H9 (cell line): ENCODE data around the gene SSTR4. TPM values are rescaled to one million over a fixed set of nuclear protein-coding genes. Genes with fewer than 3 reads are reported as not detected.

Experiments used
- DNase-seq: peaks from one replicate; pipeline ENCODE4 v3.0.0-alpha.2; 2017
- H2AFZ ChIP-seq: one replicate; pipeline ENCODE4 v1.6.1; 2013; ENCODE audit warnings: mild to moderate bottlenecking, low read length, control low read depth, moderate library complexity
- H2AK5ac ChIP-seq: 2 replicates; pipeline ENCODE4 v1.6.1; 2013; ENCODE audit warnings: low read length, control low read depth, mixed read lengths; ENCODE audit not compliant: insufficient read length
- H2BK120ac ChIP-seq: one replicate; pipeline ENCODE4 v1.6.1; 2013; ENCODE audit warnings: low read depth, mild to moderate bottlenecking, low read length, control low read depth, inconsistent platforms; ENCODE audit not compliant: poor library complexity, severe bottlenecking
- H2BK12ac ChIP-seq: 2 replicates; pipeline ENCODE4 v1.6.1; 2013; ENCODE audit warnings: low read length, control low read depth, mixed read lengths, low read depth; ENCODE audit not compliant: insufficient read length
- H2BK15ac ChIP-seq: 2 replicates; pipeline ENCODE4 v1.6.1; 2013; ENCODE audit warnings: low read depth, low read length, control low read depth
- H2BK20ac ChIP-seq: one replicate; pipeline ENCODE4 v1.6.1; 2013; ENCODE audit warnings: low read depth, mild to moderate bottlenecking, low read length, control low read depth, inconsistent platforms; ENCODE audit not compliant: poor library complexity, severe bottlenecking
- H2BK5ac ChIP-seq: 2 replicates; pipeline ENCODE4 v1.6.1; 2013; ENCODE audit warnings: low read length, control low read depth, mixed read lengths; ENCODE audit not compliant: insufficient read length
- H3K14ac ChIP-seq: 2 replicates; pipeline ENCODE4 v1.6.1; 2013; ENCODE audit warnings: low read length, control low read depth; ENCODE audit not compliant: insufficient read depth
- H3K18ac ChIP-seq: 2 replicates; pipeline ENCODE4 v1.6.1; 2013; ENCODE audit warnings: low read depth, mild to moderate bottlenecking, mixed read lengths, low read length, control low read depth; ENCODE audit not compliant: insufficient read length
- H3K23ac ChIP-seq: 2 replicates; pipeline ENCODE4 v1.6.1; 2013; ENCODE audit warnings: low read length, control low read depth, mixed read lengths, low read depth; ENCODE audit not compliant: insufficient read length
- H3K23me2 ChIP-seq: 2 replicates; pipeline ENCODE4 v1.6.1; 2013; ENCODE audit warnings: low read depth, mild to moderate bottlenecking, mixed read lengths, low read length, control low read depth; ENCODE audit not compliant: insufficient read length, poor library complexity, severe bottlenecking
- H3K27ac ChIP-seq: 2 replicates; pipeline ENCODE4 v1.5.1; 2013; ENCODE audit warnings: low read length, control low read depth, mixed read lengths, low read depth; ENCODE audit not compliant: insufficient read length
- H3K27me3 ChIP-seq: 2 replicates; pipeline ENCODE4 v1.6.1; 2013; ENCODE audit warnings: low read length, control low read depth, inconsistent platforms; ENCODE audit not compliant: insufficient read depth
- H3K4ac ChIP-seq: 2 replicates; pipeline ENCODE4 v1.6.1; 2013; ENCODE audit warnings: low read depth, mild to moderate bottlenecking, control low read depth, inconsistent platforms, low read length, moderate library complexity
- H3K4me1 ChIP-seq: 2 replicates; pipeline ENCODE4 v1.6.1; 2013; ENCODE audit warnings: low read length, control low read depth, inconsistent platforms; ENCODE audit not compliant: insufficient read depth
- H3K4me2 ChIP-seq: 2 replicates; pipeline ENCODE4 v1.6.1; 2013; ENCODE audit warnings: low read length, control low read depth, mixed read lengths; ENCODE audit not compliant: insufficient read length, insufficient read depth
- H3K56ac ChIP-seq: 2 replicates; pipeline ENCODE4 v1.6.1; 2013; ENCODE audit warnings: low read depth, mild to moderate bottlenecking, mixed read lengths, low read length, control low read depth; ENCODE audit not compliant: insufficient read length
- H3K79me1 ChIP-seq: 2 replicates; pipeline ENCODE4 v1.6.1; 2013; ENCODE audit warnings: low read depth, mild to moderate bottlenecking, moderate library complexity, low read length, control low read depth, inconsistent platforms; ENCODE audit not compliant: insufficient read depth, poor library complexity, severe bottlenecking
- H3K79me2 ChIP-seq: 2 replicates; pipeline ENCODE4 v1.6.1; 2013; ENCODE audit warnings: low read length, control low read depth, inconsistent platforms; ENCODE audit not compliant: insufficient read depth
- H3K9ac ChIP-seq: 2 replicates; pipeline ENCODE4 v1.6.1; 2013; ENCODE audit warnings: low read length, control low read depth, mixed read lengths; ENCODE audit not compliant: insufficient read length; ENCODE audit errors: extremely low read depth
- H3K9me3 ChIP-seq: one replicate; pipeline ENCODE4 v1.6.1; 2013; ENCODE audit warnings: low read depth, low read length, inconsistent platforms; ENCODE audit not compliant: control insufficient read depth
- H3T11ph ChIP-seq: one replicate; pipeline ENCODE4 v1.6.1; 2013; ENCODE audit warnings: mild to moderate bottlenecking, low read length, control low read depth, inconsistent platforms
- H4K20me1 ChIP-seq: one replicate; pipeline ENCODE4 v1.6.1; 2013; ENCODE audit not compliant: control insufficient read depth, insufficient read length, insufficient read depth
- H4K5ac ChIP-seq: 2 replicates; pipeline ENCODE4 v1.6.1; 2013; ENCODE audit warnings: low read depth, mild to moderate bottlenecking, mixed read lengths, low read length, control low read depth; ENCODE audit not compliant: insufficient read length
- H4K8ac ChIP-seq: replicated peaks from 2 replicates; pipeline ENCODE4 v1.6.1; 2013; ENCODE audit warnings: low read length, control low read depth, mixed read lengths, low read depth; ENCODE audit not compliant: insufficient read length
- H4K91ac ChIP-seq: 2 replicates; pipeline ENCODE4 v1.6.1; 2013; ENCODE audit warnings: low read depth, mild to moderate bottlenecking, moderate library complexity, mixed read lengths, low read length, control low read depth; ENCODE audit not compliant: insufficient read length
- H3K27ac Mint-ChIP-seq, 3 experiments: 2 replicates in 2 of 3; 3 replicates in 1 of 3; pipeline ENCODE4 v1.8.0; 2020 to 2021; ENCODE audit warnings: mixed read lengths in 3 of 3, mild to moderate bottlenecking in 1 of 3, moderate library complexity in 1 of 3
- H3K27me3 Mint-ChIP-seq: 2 replicates; pipeline ENCODE4 v1.8.0; 2021; ENCODE audit warnings: low read depth, mild to moderate bottlenecking, moderate library complexity, mixed read lengths
- H3K36me3 Mint-ChIP-seq, 3 experiments: 2 replicates in 2 of 3; 3 replicates in 1 of 3; pipeline ENCODE4 v1.8.0; 2020 to 2021; ENCODE audit warnings: low read depth in 3 of 3, mixed read lengths in 3 of 3; ENCODE audit not compliant: insufficient read depth in 1 of 3
- H3K4me1 Mint-ChIP-seq, 2 experiments: 2 replicates each; pipeline ENCODE4 v1.8.0; 2020; ENCODE audit warnings: mixed read lengths in 2 of 2
- H3K4me3 Mint-ChIP-seq, 2 experiments: 2 replicates in 1 of 2; 3 replicates in 1 of 2; pipeline ENCODE4 v1.8.0; 2020 to 2021; ENCODE audit warnings: mild to moderate bottlenecking in 2 of 2, mixed read lengths in 2 of 2, moderate library complexity in 1 of 2
- H3K9me3 Mint-ChIP-seq, 2 experiments: 2 replicates in 1 of 2; 3 replicates in 1 of 2; pipeline ENCODE4 v1.8.0; 2020; ENCODE audit warnings: mild to moderate bottlenecking in 2 of 2, mixed read lengths in 2 of 2, moderate library complexity in 1 of 2
- WGBS: extraction: QIAGEN DNeasy Blood & Tissue Kit; methylation state at CpG from one replicate; pipeline ENCODE4 v1.1.7; 2013; ENCODE audit warnings: missing lambda C conversion rate, low lambda C conversion rate, mixed read lengths; ENCODE audit not compliant: insufficient read length; ENCODE audit errors: extremely low coverage; 5-methylcytosine and 5-hydroxymethylcytosine counted together
- total RNA-seq: library from RNA; stranded (reverse); gene quantifications from 2 replicates; pipeline ENCODE4 v1.2.1, GENCODE V29; 2021
- TF ChIP-seq, protein P1 (sequence below): fragments of 200-600 bp; sonication (generic); conservative IDR thresholded peaks from 3 replicates; pipeline ENCODE4 v1.8.0; 2021; ENCODE audit warnings: antibody characterized with exemption, mild to moderate bottlenecking

Gene SSTR4
- total RNA-seq, 1 experiment from 2014 or later: not detected

DNA sequence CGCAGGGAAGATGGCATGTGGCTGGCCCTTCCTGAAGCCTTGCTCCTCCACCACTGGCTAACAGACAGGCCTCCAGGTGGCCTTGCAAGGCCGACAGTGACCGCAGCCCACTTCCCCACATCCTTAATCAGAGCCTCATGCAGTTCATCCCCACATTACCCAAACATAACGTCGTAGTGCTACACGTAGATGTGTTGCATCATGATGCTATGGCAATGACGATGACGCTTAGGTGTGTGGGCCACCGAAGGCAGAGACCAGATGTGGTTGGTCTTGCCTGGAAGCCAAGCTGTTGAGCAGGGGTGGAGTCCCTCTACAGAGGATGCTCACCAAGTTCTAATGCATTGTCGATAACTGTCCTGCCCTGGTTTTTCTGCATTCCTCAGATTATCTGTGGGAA, 45.4 kb downstream of the SSTR4 start:
- H2AFZ ChIP-seq: no peak overlapping the region
- no peak overlapping the region for H4K5ac ChIP-seq
- no peak overlapping the region for H3K4me2 ChIP-seq
- H3K23me2 ChIP-seq: no peaks in the 10 kb centered on the region
- H3T11ph ChIP-seq: no peak overlapping the region
- no peak overlapping the region for H2BK20ac ChIP-seq
- H3K4me3 Mint-ChIP-seq: no peak overlapping the region
- no peak overlapping the region for H4K8ac ChIP-seq
- no CpG with 5 or more reads among the region's 10 CpGs for WGBS
- no peaks in the 10 kb centered on the region for H3K27me3 ChIP-seq
- H2BK15ac ChIP-seq: no peak overlapping the region
- H2BK120ac ChIP-seq: no peak overlapping the region
- no peaks in the 10 kb centered on the region; the same call in 1 of the 2 replicates for H3K4me1 ChIP-seq
- no peak overlapping the region for H3K9ac ChIP-seq
- H3K36me3 Mint-ChIP-seq: no peaks in the 10 kb centered on the region
- no peak overlapping the region for H3K56ac ChIP-seq
- H3K27ac ChIP-seq: no peak overlapping the region
- H3K79me1 ChIP-seq: no peaks in the 10 kb centered on the region
- H3K14ac ChIP-seq: no peak overlapping the region
- no peak overlapping the region for H2BK12ac ChIP-seq
- no peak overlapping the region for H3K27ac Mint-ChIP-seq
- TF ChIP-seq, protein P1, sequence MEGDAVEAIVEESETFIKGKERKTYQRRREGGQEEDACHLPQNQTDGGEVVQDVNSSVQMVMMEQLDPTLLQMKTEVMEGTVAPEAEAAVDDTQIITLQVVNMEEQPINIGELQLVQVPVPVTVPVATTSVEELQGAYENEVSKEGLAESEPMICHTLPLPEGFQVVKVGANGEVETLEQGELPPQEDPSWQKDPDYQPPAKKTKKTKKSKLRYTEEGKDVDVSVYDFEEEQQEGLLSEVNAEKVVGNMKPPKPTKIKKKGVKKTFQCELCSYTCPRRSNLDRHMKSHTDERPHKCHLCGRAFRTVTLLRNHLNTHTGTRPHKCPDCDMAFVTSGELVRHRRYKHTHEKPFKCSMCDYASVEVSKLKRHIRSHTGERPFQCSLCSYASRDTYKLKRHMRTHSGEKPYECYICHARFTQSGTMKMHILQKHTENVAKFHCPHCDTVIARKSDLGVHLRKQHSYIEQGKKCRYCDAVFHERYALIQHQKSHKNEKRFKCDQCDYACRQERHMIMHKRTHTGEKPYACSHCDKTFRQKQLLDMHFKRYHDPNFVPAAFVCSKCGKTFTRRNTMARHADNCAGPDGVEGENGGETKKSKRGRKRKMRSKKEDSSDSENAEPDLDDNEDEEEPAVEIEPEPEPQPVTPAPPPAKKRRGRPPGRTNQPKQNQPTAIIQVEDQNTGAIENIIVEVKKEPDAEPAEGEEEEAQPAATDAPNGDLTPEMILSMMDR: no peak
- no peak overlapping the region for H3K23ac ChIP-seq
- peaks cover 14 to 17% of the 10 kb centered on the region in 2 experiments for H3K4me1 Mint-ChIP-seq
- H4K91ac ChIP-seq: no peak overlapping the region
- H3K9me3 ChIP-seq: no peaks in the 10 kb centered on the region
- no peak overlapping the region for H2AK5ac ChIP-seq
- H3K4ac ChIP-seq: no peak overlapping the region
- DNase-seq: no peak
- 0 out of 2 replicates have a peak, but pooled peaks cover 4% of the 10 kb centered on the region for H3K27me3 Mint-ChIP-seq
- H2BK5ac ChIP-seq: no peak overlapping the region
- H3K18ac ChIP-seq: no peak overlapping the region
- H3K9me3 Mint-ChIP-seq: no peaks in the 10 kb centered on the region
- no peaks in the 10 kb centered on the region for H4K20me1 ChIP-seq
- no peaks in the 10 kb centered on the region for H3K79me2 ChIP-seq
